ENCODE measurements around the gene COX8C.

Gene COX8C

GRCh38 chr14:93303659-93304058 is 43.3 kb upstream of the COX8C start:
- no peak for TF ChIP-seq CTCF (IDR thresholded peaks at IDR 0.05; ENCODE audit: insufficient read depth, low read length, poor library complexity, severe bottlenecking)
- Histone ChIP-seq H3K4me3 (replicated peaks; ENCODE audit: low read depth, low read length) (no peak overlapping the region), H3K36me3 (ENCODE audit: control insufficient read depth, insufficient read depth, low read length) (no peaks in the 10 kb centered on the region), H3K27me3 (replicated peaks; ENCODE audit: control insufficient read depth, insufficient read depth, low read length) (no peaks in the 10 kb centered on the region)
- DNase-seq (ENCODE audit: extremely low read depth, insufficient read length), result no peak

GRCh38 chr14:93304771-93305170 is 42.2 kb upstream of the COX8C start:
- no peaks in the 10 kb centered on the region for H3K27me3 ChIP-seq (replicated peaks; ENCODE audit: control insufficient read depth, insufficient read depth, low read length)
- H3K4me3 ChIP-seq (replicated peaks; ENCODE audit: low read depth, low read length), result no peak overlapping the region
- H3K36me3 ChIP-seq (ENCODE audit: control insufficient read depth, insufficient read depth, low read length), result no peaks in the 10 kb centered on the region
- no peak for TF ChIP-seq CTCF (IDR thresholded peaks at IDR 0.05; ENCODE audit: insufficient read depth, low read length, poor library complexity, severe bottlenecking)
- DNase-seq (ENCODE audit: extremely low read depth, insufficient read length), result no peak

GRCh38 chr14:93305725-93306418 is 41.1 kb upstream of the COX8C start:
- TF ChIP-seq CTCF (IDR thresholded peaks at IDR 0.05; ENCODE audit: insufficient read depth, low read length, poor library complexity, severe bottlenecking), result no peak
- H3K27me3 ChIP-seq (replicated peaks; ENCODE audit: control insufficient read depth, insufficient read depth, low read length), result no peaks in the 10 kb centered on the region
- no peaks in the 10 kb centered on the region for H3K36me3 ChIP-seq (ENCODE audit: control insufficient read depth, insufficient read depth, low read length)
- DNase-seq (ENCODE audit: extremely low read depth, insufficient read length), result no peak
- no peak overlapping the region for H3K4me3 ChIP-seq (replicated peaks; ENCODE audit: low read depth, low read length)

- Histone ChIP-seq H3K36me3 (ENCODE audit: control insufficient read depth, insufficient read depth, low read length) (no peaks in the 10 kb centered on the region), H3K27me3 (replicated peaks; ENCODE audit: control insufficient read depth, insufficient read depth, low read length) (no peaks in the 10 kb centered on the region), H3K4me3 (replicated peaks; ENCODE audit: low read depth, low read length) (no peak overlapping the region)
- no peak for TF ChIP-seq CTCF (IDR thresholded peaks at IDR 0.05; ENCODE audit: insufficient read depth, low read length, poor library complexity, severe bottlenecking)
- no peak for DNase-seq (ENCODE audit: extremely low read depth, insufficient read length)
Observed at GRCh38 chr14:93306812-93307211, 40.2 kb upstream of the COX8C start.

GRCh38 chr14:93308686-93309345 is 38.2 kb upstream of the COX8C start:
- no peaks in the 10 kb centered on the region for H3K27me3 ChIP-seq (replicated peaks; ENCODE audit: control insufficient read depth, insufficient read depth, low read length)
- no peak for DNase-seq (ENCODE audit: extremely low read depth, insufficient read length)
- H3K4me3 ChIP-seq (replicated peaks; ENCODE audit: low read depth, low read length), result no peak overlapping the region
- H3K36me3 ChIP-seq (ENCODE audit: control insufficient read depth, insufficient read depth, low read length), result no peaks in the 10 kb centered on the region
- no peak for TF ChIP-seq CTCF (IDR thresholded peaks at IDR 0.05; ENCODE audit: insufficient read depth, low read length, poor library complexity, severe bottlenecking)
